Muscle of leg (tissue), 11 donors: ENCODE measurements around the gene MACO1. TPM values are rescaled to one million over a fixed set of nuclear protein-coding genes. Genes with fewer than 3 reads are reported as not detected.
"Not testable (repeated sequence)": the region's sequence is repeated elsewhere in the genome, so short reads cannot be mapped to it uniquely, and the experiment has no call there.

Source experiments
- DNase-seq: peaks from one replicate; pipeline ENCODE4 v3.0.0; 2013
- H3K27ac ChIP-seq: one replicate; pipeline ENCODE4 v1.5.1; 2013; ENCODE audit warnings: mild to moderate bottlenecking, low read length, control low read depth
- H3K27me3 ChIP-seq: one replicate; pipeline ENCODE4 v1.6.1; 2013; ENCODE audit warnings: low read length; ENCODE audit not compliant: control insufficient read depth, insufficient read depth
- H3K36me3 ChIP-seq: one replicate; pipeline ENCODE4 v1.6.1; 2013; ENCODE audit warnings: low read length; ENCODE audit not compliant: control insufficient read depth, insufficient read depth
- H3K4me1 ChIP-seq: one replicate; pipeline ENCODE4 v1.6.1; 2013; ENCODE audit warnings: low read length; ENCODE audit not compliant: control insufficient read depth, insufficient read depth
- H3K4me3 ChIP-seq: one replicate; pipeline ENCODE4 v1.5.1; 2013; ENCODE audit warnings: low read length, control low read depth
- H3K9me3 ChIP-seq: replicated peaks from 2 replicates; pipeline ENCODE4 v1.6.1; 2013; ENCODE audit warnings: low read depth, low read length; ENCODE audit not compliant: control insufficient read depth
- WGBS: methylation state at CpG from one replicate; pipeline ENCODE4 v1.1.5; 2013; ENCODE audit warnings: missing lambda C conversion rate; ENCODE audit not compliant: insufficient coverage; 5-methylcytosine and 5-hydroxymethylcytosine counted together
- polyA plus RNA-seq, 8 donors: library from polyadenylated mRNA; unstranded; fragments of 120-200 nt; gene quantifications; one replicate each; pipeline versions ENCODE4 v1.2.1 to v1.2.3, GENCODE V29; 2013; ENCODE audit warnings: inconsistent platforms in 1 of 8, low replicate concordance in 1 of 8; ENCODE audit not compliant: insufficient read length in 8 of 8, insufficient read depth in 1 of 8
- total RNA-seq: library from RNA; stranded (reverse); fragments of 120-200 nt; gene quantifications from one replicate; pipeline ENCODE4 v1.2.4, GENCODE V29; 2013

MACO1 gene
- total and polyA plus RNA-seq, 9 donors: 15.6 to 19.4 (median 17.2) TPM

GRCh38 chr1:25423206-25423605 lies 7.5 kb upstream of the MACO1 start:
- not testable (repeated sequence) for H3K36me3 ChIP-seq, H3K4me3 ChIP-seq, H3K27ac ChIP-seq, H3K4me1 ChIP-seq, H3K27me3 ChIP-seq, H3K9me3 ChIP-seq, DNase-seq
- 50% methylated on average over 1 of the region's 6 CpGs for WGBS

GRCh38 chr1:25425098-25426085 lies 5.3 kb upstream of the MACO1 start:
- Histone ChIP-seq H3K27me3 (no peaks in the 10 kb centered on the region), H3K4me1 (no peaks in the 10 kb centered on the region), H3K27ac (no peak overlapping the region), H3K4me3 (no peak overlapping the region), H3K9me3 (no peaks in the 10 kb centered on the region), H3K36me3 (no peaks in the 10 kb centered on the region)
- 81% methylated on average over 8 of the region's 16 CpGs for WGBS
- DNase-seq: no peak

- Histone ChIP-seq H3K4me1 (no peaks in the 10 kb centered on the region), H3K9me3 (no peaks in the 10 kb centered on the region), H3K4me3 (no peak overlapping the region), H3K27me3 (no peaks in the 10 kb centered on the region), H3K36me3 (no peaks in the 10 kb centered on the region), H3K27ac (no peak overlapping the region)
- 100% methylated on average over 1 of the region's 1 CpG for WGBS
- DNase-seq: no peak
Measured at GRCh38 chr1:25427696-25428095, 3.0 kb upstream of the MACO1 start.

GRCh38 chr1:25428475-25429166 lies 2.1 kb upstream of the MACO1 start:
- no peak overlapping the region for H3K4me3 ChIP-seq
- no peaks in the 10 kb centered on the region for H3K27me3 ChIP-seq
- H3K27ac ChIP-seq: no peak overlapping the region
- peaks cover 4% of the 10 kb centered on the region for H3K4me1 ChIP-seq
- no peaks in the 10 kb centered on the region for H3K9me3 ChIP-seq
- no peak for DNase-seq
- H3K36me3 ChIP-seq: no peaks in the 10 kb centered on the region
- WGBS: 84% methylated on average over 5 of the region's 7 CpGs

- under 1% methylated on average over 75 of the region's 89 CpGs for WGBS
- H3K9me3 ChIP-seq: no peaks in the 10 kb centered on the region
- peak overlapping the region; percentile 82 for H3K4me3 ChIP-seq
- no peaks in the 10 kb centered on the region for H3K36me3 ChIP-seq
- H3K4me1 ChIP-seq: peaks cover 4% of the 10 kb centered on the region
- peak overlapping the region; percentile 87 for H3K27ac ChIP-seq
- DNase-seq: peak; percentile 36
- no peaks in the 10 kb centered on the region for H3K27me3 ChIP-seq
Measured at GRCh38 chr1:25430967-25431881, 527 bp downstream of the MACO1 start.

- Histone ChIP-seq H3K4me1 (peaks cover 4% of the 10 kb centered on the region), H3K36me3 (no peaks in the 10 kb centered on the region), H3K4me3 (peak overlapping the region; percentile 82), H3K9me3 (no peaks in the 10 kb centered on the region), H3K27me3 (no peaks in the 10 kb centered on the region), H3K27ac (no peak overlapping the region)
- WGBS: no CpG with 5 or more reads among the region's 6 CpGs
- DNase-seq: no peak
Measured at GRCh38 chr1:25431955-25432719, 1.4 kb downstream of the MACO1 start.

GRCh38 chr1:25432749-25433388 lies 2.2 kb downstream of the MACO1 start:
- Histone ChIP-seq H3K4me1 (peaks cover 4% of the 10 kb centered on the region), H3K4me3 (no peak overlapping the region), H3K9me3 (no peaks in the 10 kb centered on the region), H3K36me3 (peaks cover 3% of the 10 kb centered on the region), H3K27me3 (no peaks in the 10 kb centered on the region), H3K27ac (no peak overlapping the region)
- WGBS: 80% methylated on average over 1 of the region's 6 CpGs
- no peak for DNase-seq

GRCh38 chr1:25433389-25434186 lies 2.9 kb downstream of the MACO1 start:
- Histone ChIP-seq H3K27ac (no peak overlapping the region), H3K9me3 (no peaks in the 10 kb centered on the region), H3K27me3 (no peaks in the 10 kb centered on the region), H3K36me3 (peaks cover 3% of the 10 kb centered on the region), H3K4me1 (peaks cover 4% of the 10 kb centered on the region), H3K4me3 (no peak overlapping the region)
- WGBS: 50% methylated on average over 1 of the region's 4 CpGs
- DNase-seq: no peak
